ENCODE data around the gene TAF13.
"Not testable (repeated sequence)": the region's sequence is repeated elsewhere in the genome, so short reads cannot be mapped to it uniquely, and the experiment has no call there.

TAF13 gene

GRCh38 chr1:109091078-109091838, 15.5 kb upstream of the TAF13 start:
- no peak for DNase-seq

- DNase-seq = peak; percentile 82
Measured at GRCh38 chr1:109090196-109091077, 14.6 kb upstream of the TAF13 start, which contains the start of gene TMEM167B. Gene TMEM167B, plus strand, starts transcription at chr1:109090764. Its CDS starts 109 bp downstream, at chr1:109090873.

- peak; percentile 85 for DNase-seq
Measured at GRCh38 chr1:109089242-109090015, 13.6 kb upstream of the TAF13 start.

- DNase-seq = no peak
Measured at GRCh38 chr1:109084563-109085517, 9.0 kb upstream of the TAF13 start.

- DNase-seq = no peak
Measured at GRCh38 chr1:109083923-109084322, 8.1 kb upstream of the TAF13 start.

GRCh38 chr1:109083501-109083900, 7.7 kb upstream of the TAF13 start:
- no peak for DNase-seq

GRCh38 chr1:109080441-109081082, 4.8 kb upstream of the TAF13 start:
- no peak for DNase-seq

GRCh38 chr1:109079240-109079622, 3.4 kb upstream of the TAF13 start:
- DNase-seq = no peak

GRCh38 chr1:109078317-109078716, 2.5 kb upstream of the TAF13 start:
- no peak for DNase-seq

GRCh38 chr1:109069294-109069693, 6.5 kb downstream of the TAF13 start:
- DNase-seq = no peak

GRCh38 chr1:109067883-109068282, 7.9 kb downstream of the TAF13 start:
- DNase-seq = no peak

- no peak for DNase-seq
Measured at GRCh38 chr1:109065137-109065536, 10.7 kb downstream of the TAF13 start.

- no peak for DNase-seq
Measured at GRCh38 chr1:109061183-109061582, 14.6 kb downstream of the TAF13 start.

- DNase-seq = no peak
Measured at GRCh38 chr1:109060707-109061106, 15.1 kb downstream of the TAF13 start.

GRCh38 chr1:109059026-109059425, 16.8 kb downstream of the TAF13 start:
- DNase-seq = no peak

- no peak for DNase-seq
Measured at GRCh38 chr1:109056064-109056463, 19.7 kb downstream of the TAF13 start.

GRCh38 chr1:109052145-109052544, 23.7 kb downstream of the TAF13 start:
- DNase-seq = not testable (repeated sequence)

GRCh38 chr1:109050228-109050995, 25.4 kb downstream of the TAF13 start:
- DNase-seq = no peak

- DNase-seq = no peak
Measured at GRCh38 chr1:109048335-109048734, 27.5 kb downstream of the TAF13 start.

GRCh38 chr1:109047339-109047738, 28.5 kb downstream of the TAF13 start:
- no peak for DNase-seq

- no peak for DNase-seq
Measured at GRCh38 chr1:109046671-109047070, 29.1 kb downstream of the TAF13 start.

Data from NCI-H1092 (cell line).